ENCODE results near the gene PCDHA4.
"Not testable (repeated sequence)": the region's sequence is repeated elsewhere in the genome, so short reads cannot be mapped to it uniquely, and the experiment has no call there.

PCDHA4 gene

GRCh38 chr5:140796718-140797095, 10.2 kb upstream of the PCDHA4 start:
- Histone ChIP-seq H3K27me3 (ENCODE audit: control insufficient read depth, insufficient read depth, low read length) (no peaks in the 10 kb centered on the region), H3K36me3 (ENCODE audit: control insufficient read depth, insufficient read depth, low read length) (no peaks in the 10 kb centered on the region), H3K4me3 (ENCODE audit: low read length) (no peak overlapping the region)

DNA sequence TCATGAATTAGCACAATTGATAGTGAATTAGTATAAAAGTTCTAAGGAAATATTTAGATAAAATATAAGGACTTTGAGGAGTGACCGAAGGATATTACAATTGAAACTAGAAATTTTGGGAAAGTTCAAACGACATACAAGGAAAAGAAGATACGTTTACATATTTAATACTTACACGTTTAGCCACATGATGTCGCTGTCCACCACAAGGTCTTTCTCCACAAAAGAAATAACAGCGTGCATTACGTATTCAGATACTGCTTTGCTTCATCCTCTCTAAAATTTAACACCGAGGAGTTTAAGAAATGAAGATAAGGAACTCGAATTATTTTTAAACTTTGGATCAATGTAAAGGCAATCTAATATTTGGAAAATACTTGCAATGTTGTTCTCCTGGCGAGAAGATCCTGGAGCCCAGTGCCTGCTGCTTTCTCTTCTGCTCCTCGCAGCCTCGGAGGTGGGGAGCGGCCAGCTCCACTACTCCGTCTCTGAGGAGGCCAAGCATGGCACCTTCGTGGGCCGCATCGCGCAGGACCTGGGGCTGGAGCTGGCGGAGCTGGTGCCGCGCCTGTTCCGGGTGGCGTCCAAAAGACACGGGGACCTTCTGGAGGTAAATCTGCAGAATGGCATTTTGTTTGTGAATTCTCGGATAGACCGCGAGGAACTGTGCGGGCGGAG, 5.9 kb upstream of the PCDHA4 start, which contains the start of gene PCDHA3:
Gene PCDHA3, plus strand, starts transcription at position 242 of the 678 bp plus-strand sequence.
- no peaks in the 10 kb centered on the region for H3K36me3 ChIP-seq (ENCODE audit: control insufficient read depth, insufficient read depth, low read length)
- no peaks in the 10 kb centered on the region for H3K4me1 ChIP-seq (ENCODE audit: control insufficient read depth, insufficient read depth, low read length)
- peak within 1 kb of the TSS; percentile 14 for H3K4me3 ChIP-seq (ENCODE audit: low read length)
- no peaks in the 10 kb centered on the region for H3K27me3 ChIP-seq (ENCODE audit: control insufficient read depth, insufficient read depth, low read length)
- H3K9ac ChIP-seq (ENCODE audit: low read length) = no peak within 1 kb of the TSS
- H3K27ac ChIP-seq (ENCODE audit: low read depth, low read length) = no peak within 1 kb of the TSS

More at GRCh38 chr5:140796718-140797095, 10.2 kb upstream of the PCDHA4 start:
- Histone ChIP-seq H3K27ac (ENCODE audit: low read depth, low read length) (no peak overlapping the region), H3K4me1 (ENCODE audit: control insufficient read depth, insufficient read depth, low read length) (no peaks in the 10 kb centered on the region), H3K9ac (ENCODE audit: low read length) (no peak overlapping the region)

DNA sequence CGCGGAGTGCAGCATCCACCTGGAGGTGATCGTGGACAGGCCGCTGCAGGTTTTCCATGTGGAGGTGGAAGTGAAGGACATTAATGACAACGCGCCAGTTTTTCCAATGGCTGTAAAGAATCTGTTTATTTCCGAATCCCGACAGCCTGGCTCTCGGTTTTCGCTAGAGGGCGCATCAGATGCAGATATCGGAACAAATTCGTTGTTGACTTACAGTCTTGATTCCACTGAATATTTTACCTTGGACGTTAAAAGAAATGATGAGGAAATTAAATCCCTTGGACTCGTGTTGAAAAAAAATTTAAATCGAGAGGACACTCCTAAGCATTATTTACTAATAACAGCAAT, 5.4 kb upstream of the PCDHA4 start:
- Histone ChIP-seq H3K4me3 (ENCODE audit: low read length) (no peak overlapping the region), H3K36me3 (ENCODE audit: control insufficient read depth, insufficient read depth, low read length) (no peaks in the 10 kb centered on the region), H3K9ac (ENCODE audit: low read length) (no peak overlapping the region), H3K27me3 (ENCODE audit: control insufficient read depth, insufficient read depth, low read length) (no peaks in the 10 kb centered on the region), H3K27ac (ENCODE audit: low read depth, low read length) (no peak overlapping the region), H3K4me1 (ENCODE audit: control insufficient read depth, insufficient read depth, low read length) (no peaks in the 10 kb centered on the region)

- not testable (repeated sequence) for H3K9ac ChIP-seq (ENCODE audit: low read length); H3K27ac ChIP-seq (ENCODE audit: low read depth, low read length); H3K36me3 ChIP-seq (ENCODE audit: control insufficient read depth, insufficient read depth, low read length); H3K27me3 ChIP-seq (ENCODE audit: control insufficient read depth, insufficient read depth, low read length); H3K4me1 ChIP-seq (ENCODE audit: control insufficient read depth, insufficient read depth, low read length); H3K4me3 ChIP-seq (ENCODE audit: low read length)
These were observed 4.5 kb upstream of the PCDHA4 start for GRCh38 chr5:140802381-140802780.

DNA sequence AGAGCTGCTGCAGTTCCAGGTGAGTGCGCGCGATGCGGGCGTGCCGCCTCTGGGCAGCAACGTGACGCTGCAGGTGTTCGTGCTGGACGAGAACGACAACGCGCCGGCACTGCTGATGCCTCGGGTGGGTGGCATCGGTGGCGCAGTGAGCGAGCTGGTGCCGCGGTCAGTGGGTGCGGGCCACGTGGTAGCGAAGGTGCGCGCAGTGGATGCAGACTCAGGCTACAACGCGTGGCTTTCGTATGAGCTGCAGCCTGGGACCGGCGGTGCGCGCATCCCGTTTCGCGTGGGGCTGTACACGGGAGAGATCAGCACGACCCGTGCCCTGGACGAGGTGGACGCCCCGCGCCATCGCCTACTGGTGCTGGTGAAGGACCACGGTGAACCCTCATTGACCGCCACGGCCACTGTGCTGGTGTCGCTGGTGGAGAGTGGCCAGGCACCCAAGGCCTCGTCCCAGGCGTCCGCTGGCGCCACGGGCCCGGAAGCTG, 4.0 kb upstream of the PCDHA4 start:
- Histone ChIP-seq H3K36me3 (ENCODE audit: control insufficient read depth, insufficient read depth, low read length) (no peaks in the 10 kb centered on the region), H3K4me3 (ENCODE audit: low read length) (no peak overlapping the region), H3K9ac (ENCODE audit: low read length) (no peak overlapping the region), H3K4me1 (ENCODE audit: control insufficient read depth, insufficient read depth, low read length) (no peaks in the 10 kb centered on the region), H3K27ac (ENCODE audit: low read depth, low read length) (no peak overlapping the region), H3K27me3 (ENCODE audit: control insufficient read depth, insufficient read depth, low read length) (no peaks in the 10 kb centered on the region)

DNA sequence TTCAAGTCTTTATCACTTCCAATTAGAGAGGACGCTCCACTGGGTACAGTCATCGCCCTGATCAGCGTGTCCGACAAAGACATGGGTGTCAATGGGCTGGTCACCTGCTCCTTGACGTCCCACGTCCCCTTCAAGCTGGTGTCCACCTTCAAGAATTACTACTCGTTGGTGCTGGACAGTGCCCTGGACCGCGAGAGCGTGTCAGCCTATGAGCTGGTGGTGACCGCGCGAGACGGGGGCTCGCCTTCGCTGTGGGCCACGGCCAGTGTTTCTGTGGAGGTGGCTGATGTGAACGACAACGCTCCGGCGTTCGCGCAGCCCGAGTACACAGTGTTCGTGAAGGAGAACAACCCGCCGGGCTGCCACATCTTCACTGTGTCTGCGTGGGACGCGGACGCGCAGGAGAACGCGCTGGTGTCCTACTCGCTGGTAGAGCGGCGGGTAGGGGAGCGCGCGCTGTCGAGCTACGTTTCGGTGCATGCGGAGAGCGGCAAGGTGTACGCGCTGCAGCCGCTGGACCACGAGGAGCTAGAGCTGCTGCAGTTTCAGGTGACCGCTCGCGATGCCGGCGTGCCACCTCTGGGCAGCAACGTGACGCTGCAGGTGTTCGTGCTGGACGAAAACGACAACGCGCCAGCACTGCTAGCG, 1.5 kb downstream of the PCDHA4 start:
- H3K4me3 ChIP-seq (ENCODE audit: low read length); H3K4me1 ChIP-seq (ENCODE audit: control insufficient read depth, insufficient read depth, low read length); H3K27ac ChIP-seq (ENCODE audit: low read depth, low read length); H3K9ac ChIP-seq (ENCODE audit: low read length); H3K27me3 ChIP-seq (ENCODE audit: control insufficient read depth, insufficient read depth, low read length); H3K36me3 ChIP-seq (ENCODE audit: control insufficient read depth, insufficient read depth, low read length): not testable (repeated sequence)

DNA sequence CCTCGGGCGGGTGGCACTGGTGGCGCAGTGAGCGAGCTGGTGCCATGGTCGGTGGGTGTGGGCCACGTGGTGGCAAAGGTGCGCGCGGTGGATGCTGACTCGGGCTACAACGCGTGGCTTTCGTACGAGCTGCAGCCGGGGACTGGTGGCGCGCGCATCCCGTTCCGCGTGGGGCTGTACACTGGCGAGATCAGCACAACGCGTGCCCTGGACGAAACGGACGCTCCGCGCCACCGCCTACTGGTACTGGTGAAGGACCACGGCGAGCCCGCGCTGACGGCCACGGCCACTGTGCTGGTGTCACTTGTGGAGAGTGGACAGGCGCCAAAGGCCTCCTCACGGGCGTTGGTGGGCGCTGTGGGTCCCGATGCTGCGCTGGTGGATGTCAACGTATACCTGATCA, 2.0 kb downstream of the PCDHA4 start:
- Histone ChIP-seq H3K4me3 (ENCODE audit: low read length) (no peak overlapping the region), H3K27ac (ENCODE audit: low read depth, low read length) (no peak overlapping the region), H3K9ac (ENCODE audit: low read length) (no peak overlapping the region), H3K4me1 (ENCODE audit: control insufficient read depth, insufficient read depth, low read length) (no peaks in the 10 kb centered on the region), H3K36me3 (ENCODE audit: control insufficient read depth, insufficient read depth, low read length) (no peaks in the 10 kb centered on the region), H3K27me3 (ENCODE audit: control insufficient read depth, insufficient read depth, low read length) (no peaks in the 10 kb centered on the region)

DNA sequence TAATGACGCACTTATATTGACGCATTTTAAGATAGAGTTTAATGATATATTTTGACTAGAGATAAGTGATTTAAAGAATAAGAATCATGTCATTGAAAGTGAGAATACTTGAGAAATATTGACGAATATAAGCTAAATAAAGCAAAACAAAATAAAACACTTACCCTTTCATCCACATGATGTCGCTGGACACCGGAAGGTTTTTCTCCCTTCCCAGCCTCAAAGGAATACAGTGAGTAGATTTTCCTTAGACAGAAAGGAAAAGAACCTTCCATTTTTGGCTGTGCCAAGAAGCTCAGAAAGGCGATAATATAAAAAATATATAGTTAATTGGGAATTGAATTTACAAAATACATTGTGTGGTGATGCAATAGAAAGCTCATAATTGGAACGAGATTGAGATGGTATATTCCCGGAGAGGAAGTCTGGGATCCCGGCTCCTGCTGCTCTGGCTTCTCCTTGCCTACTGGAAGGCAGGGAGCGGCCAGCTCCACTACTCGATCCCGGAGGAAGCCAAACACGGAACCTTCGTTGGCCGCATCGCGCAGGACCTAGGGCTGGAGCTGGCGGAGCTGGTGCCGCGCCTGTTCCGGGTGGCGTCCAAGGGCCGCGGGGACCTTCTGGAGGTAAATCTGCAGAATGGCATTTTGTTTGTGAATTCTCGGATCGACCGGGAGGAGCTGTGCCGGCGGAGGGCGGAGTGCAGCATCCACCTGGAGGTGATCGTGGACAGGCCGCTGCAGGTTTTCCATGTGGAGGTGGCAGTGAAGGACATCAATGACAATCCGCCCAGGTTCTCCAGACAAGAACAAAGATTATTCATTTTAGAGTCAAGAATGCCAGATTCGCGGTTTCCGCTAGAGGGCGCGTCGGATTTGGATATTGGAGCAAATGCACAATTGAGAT, 14.8 kb downstream of the PCDHA4 start, which contains the start of gene PCDHA5:
Gene PCDHA5, plus strand, starts transcription at position 239 of the 906 bp plus-strand sequence.
- Histone ChIP-seq H3K36me3 (ENCODE audit: control insufficient read depth, insufficient read depth, low read length) (no peaks in the 10 kb centered on the region), H3K27ac (ENCODE audit: low read depth, low read length) (no peak within 1 kb of the TSS), H3K4me3 (ENCODE audit: low read length) (no peak within 1 kb of the TSS), H3K9ac (ENCODE audit: low read length) (no peak within 1 kb of the TSS), H3K27me3 (ENCODE audit: control insufficient read depth, insufficient read depth, low read length) (no peaks in the 10 kb centered on the region), H3K4me1 (ENCODE audit: control insufficient read depth, insufficient read depth, low read length) (no peaks in the 10 kb centered on the region)

DNA sequence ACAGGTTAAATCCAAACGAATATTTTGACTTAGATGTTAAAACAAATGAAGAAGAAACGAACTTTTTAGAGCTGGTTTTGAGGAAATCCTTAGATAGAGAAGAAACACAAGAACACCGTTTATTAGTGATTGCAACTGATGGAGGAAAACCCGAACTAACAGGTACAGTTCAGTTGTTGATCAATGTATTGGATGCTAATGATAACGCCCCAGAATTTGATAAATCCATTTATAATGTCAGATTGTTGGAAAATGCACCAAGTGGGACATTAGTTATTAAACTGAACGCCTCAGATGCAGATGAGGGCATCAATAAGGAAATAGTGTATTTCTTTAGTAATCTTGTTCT, 15.4 kb downstream of the PCDHA4 start:
- no peak overlapping the region for H3K4me3 ChIP-seq (ENCODE audit: low read length)
- no peak overlapping the region for H3K9ac ChIP-seq (ENCODE audit: low read length)
- no peak overlapping the region for H3K27ac ChIP-seq (ENCODE audit: low read depth, low read length)
- H3K4me1 ChIP-seq (ENCODE audit: control insufficient read depth, insufficient read depth, low read length) = no peaks in the 10 kb centered on the region
- no peaks in the 10 kb centered on the region for H3K36me3 ChIP-seq (ENCODE audit: control insufficient read depth, insufficient read depth, low read length)
- no peaks in the 10 kb centered on the region for H3K27me3 ChIP-seq (ENCODE audit: control insufficient read depth, insufficient read depth, low read length)

DNA sequence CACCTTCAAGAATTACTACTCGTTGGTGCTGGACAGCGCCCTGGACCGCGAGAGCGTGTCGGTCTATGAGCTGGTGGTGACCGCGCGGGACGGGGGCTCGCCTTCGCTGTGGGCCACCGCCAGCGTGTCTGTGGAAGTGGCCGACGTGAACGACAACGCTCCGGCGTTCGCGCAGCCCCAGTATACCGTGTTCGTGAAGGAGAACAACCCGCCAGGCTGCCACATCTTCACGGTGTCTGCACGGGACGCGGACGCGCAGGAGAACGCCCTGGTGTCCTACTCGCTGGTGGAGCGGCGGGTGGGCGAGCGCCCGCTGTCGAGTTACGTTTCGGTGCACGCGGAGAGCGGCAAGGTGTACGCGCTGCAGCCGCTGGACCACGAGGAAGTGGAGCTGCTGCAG, 16.1 kb downstream of the PCDHA4 start:
- not testable (repeated sequence) for H3K27ac ChIP-seq (ENCODE audit: low read depth, low read length); H3K4me3 ChIP-seq (ENCODE audit: low read length); H3K4me1 ChIP-seq (ENCODE audit: control insufficient read depth, insufficient read depth, low read length); H3K36me3 ChIP-seq (ENCODE audit: control insufficient read depth, insufficient read depth, low read length); H3K9ac ChIP-seq (ENCODE audit: low read length); H3K27me3 ChIP-seq (ENCODE audit: control insufficient read depth, insufficient read depth, low read length)

DNA sequence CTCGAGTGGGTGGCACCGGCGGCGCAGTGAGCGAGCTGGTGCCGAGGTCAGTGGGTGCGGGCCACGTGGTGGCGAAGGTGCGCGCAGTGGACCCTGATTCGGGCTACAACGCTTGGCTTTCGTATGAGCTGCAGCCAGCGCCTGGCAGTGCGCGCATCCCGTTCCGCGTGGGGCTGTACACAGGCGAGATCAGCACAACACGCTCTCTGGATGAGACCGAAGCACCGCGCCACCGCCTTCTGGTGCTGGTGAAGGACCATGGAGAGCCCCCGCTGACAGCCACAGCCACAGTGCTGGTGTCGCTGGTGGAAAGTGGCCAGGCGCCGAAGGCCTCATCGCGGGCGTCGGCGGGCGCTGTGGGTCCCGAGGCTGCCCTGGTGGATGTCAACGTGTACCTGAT, 16.6 kb downstream of the PCDHA4 start:
- Histone ChIP-seq H3K27me3 (ENCODE audit: control insufficient read depth, insufficient read depth, low read length) (no peaks in the 10 kb centered on the region), H3K4me3 (ENCODE audit: low read length) (no peak overlapping the region), H3K27ac (ENCODE audit: low read depth, low read length) (no peak overlapping the region), H3K4me1 (ENCODE audit: control insufficient read depth, insufficient read depth, low read length) (no peaks in the 10 kb centered on the region), H3K9ac (ENCODE audit: low read length) (no peak overlapping the region), H3K36me3 (ENCODE audit: control insufficient read depth, insufficient read depth, low read length) (no peaks in the 10 kb centered on the region)

GRCh38 chr5:140827704-140828361, 21.0 kb downstream of the PCDHA4 start, which contains the start of gene PCDHA6:
Gene PCDHA6 (plus strand): TSS chr5:140827960. CDS start chr5:140828092, 132 bp downstream.
- Histone ChIP-seq H3K27me3 (ENCODE audit: control insufficient read depth, insufficient read depth, low read length) (no peaks in the 10 kb centered on the region), H3K27ac (ENCODE audit: low read depth, low read length) (no peak within 1 kb of the TSS), H3K9ac (ENCODE audit: low read length) (no peak within 1 kb of the TSS), H3K4me1 (ENCODE audit: control insufficient read depth, insufficient read depth, low read length) (no peaks in the 10 kb centered on the region), H3K4me3 (ENCODE audit: low read length) (no peak within 1 kb of the TSS), H3K36me3 (ENCODE audit: control insufficient read depth, insufficient read depth, low read length) (no peaks in the 10 kb centered on the region)
